HEK293T (cell line): ENCODE data around the gene FOXJ2.

Experiments used
- BHLHE40 ChIP-seq: fragments of 450-650 bp; IDR thresholded peaks from 2 replicates; pipeline ENCODE4 v1.6.1; 2016; ENCODE audit warnings: mild to moderate bottlenecking, moderate library complexity, borderline replicate concordance
- ELF4 ChIP-seq: fragments of 450-650 bp; IDR thresholded peaks from 2 replicates; pipeline ENCODE4 v1.6.1; 2017; ENCODE audit warnings: antibody characterized with exemption
- FOXA1 ChIP-seq: fragments of 450-650 bp; IDR thresholded peaks from 2 replicates; pipeline ENCODE4 v1.6.1; 2016; ENCODE audit warnings: mild to moderate bottlenecking
- FOXM1 ChIP-seq: fragments of 450-650 bp; IDR thresholded peaks from 2 replicates; pipeline ENCODE4 v1.6.1; 2017; ENCODE audit warnings: mild to moderate bottlenecking, borderline replicate concordance
- LEF1 ChIP-seq: fragments of 450-650 bp; IDR thresholded peaks from 2 replicates; pipeline ENCODE4 v1.6.1; 2017; ENCODE audit warnings: mild to moderate bottlenecking, borderline replicate concordance
- SUZ12 ChIP-seq: fragments of 450-650 bp; IDR thresholded peaks from 2 replicates; pipeline ENCODE4 v1.6.1; 2016; ENCODE audit warnings: mild to moderate bottlenecking
- TARDBP ChIP-seq: fragments of 450-650 bp; IDR thresholded peaks from 2 replicates; pipeline ENCODE4 v1.6.1; 2016
- ZNF384 ChIP-seq: fragments of 450-650 bp; IDR thresholded peaks from 2 replicates; pipeline ENCODE4 v1.6.1; 2016
- TF ChIP-seq, protein P1 (sequence below): fragments of 450-650 bp; IDR thresholded peaks from 2 replicates; pipeline ENCODE4 v1.6.1; 2016

DNA sequence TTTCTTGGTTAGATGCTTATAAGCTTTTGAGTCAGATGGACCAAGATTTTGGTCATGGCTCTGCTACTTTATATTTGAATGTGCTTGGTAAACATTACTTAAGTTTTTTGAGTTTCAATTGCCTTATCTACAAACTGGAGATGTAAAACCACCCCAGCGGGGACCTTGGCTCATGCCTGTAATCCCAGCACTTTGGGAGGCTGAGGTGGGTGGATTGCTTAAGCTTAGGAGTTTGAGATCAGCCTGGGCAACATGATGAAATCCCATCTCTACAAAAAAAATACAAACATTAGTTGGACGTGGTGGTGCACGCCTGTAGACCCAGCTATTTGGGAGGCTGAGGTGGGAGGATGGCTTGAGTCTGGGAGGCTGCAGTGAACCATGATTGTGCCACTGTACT is 60.8 kb downstream of the FOXJ2 start:
- TF ChIP-seq BHLHE40 (no peak), TARDBP (no peak), SUZ12 (no peak), ZNF384 (no peak), LEF1 (no peak), FOXA1 (no peak), ELF4 (no peak), FOXM1 (no peak)
- TF ChIP-seq, protein P1, sequence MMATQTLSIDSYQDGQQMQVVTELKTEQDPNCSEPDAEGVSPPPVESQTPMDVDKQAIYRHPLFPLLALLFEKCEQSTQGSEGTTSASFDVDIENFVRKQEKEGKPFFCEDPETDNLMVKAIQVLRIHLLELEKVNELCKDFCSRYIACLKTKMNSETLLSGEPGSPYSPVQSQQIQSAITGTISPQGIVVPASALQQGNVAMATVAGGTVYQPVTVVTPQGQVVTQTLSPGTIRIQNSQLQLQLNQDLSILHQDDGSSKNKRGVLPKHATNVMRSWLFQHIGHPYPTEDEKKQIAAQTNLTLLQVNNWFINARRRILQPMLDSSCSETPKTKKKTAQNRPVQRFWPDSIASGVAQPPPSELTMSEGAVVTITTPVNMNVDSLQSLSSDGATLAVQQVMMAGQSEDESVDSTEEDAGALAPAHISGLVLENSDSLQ: no peak
